Karpas-422 (cell line): ENCODE data around the gene RUSC2. TPM values are rescaled to one million over a fixed set of nuclear protein-coding genes. Genes with fewer than 3 reads are reported as not detected.
"Not testable (repeated sequence)": the region's sequence is repeated elsewhere in the genome, so short reads cannot be mapped to it uniquely, and the experiment has no call there.

ENCODE experiments used
- DNase-seq: peaks from one replicate; pipeline ENCODE4 v3.0.0-alpha.2; 2015
- H2AFZ ChIP-seq: fragments of 200-600 bp; sonication (generic); 2 replicates; pipeline ENCODE4 v1.6.1; 2014; ENCODE audit warnings: antibody characterized with exemption, low read length, mixed read lengths
- H3K27ac ChIP-seq: fragments of 200-600 bp; sonication (generic); 2 replicates; pipeline ENCODE4 v1.5.1; 2014; ENCODE audit warnings: mild to moderate bottlenecking, low read length, moderate library complexity
- H3K27me3 ChIP-seq: fragments of 200-600 bp; sonication (generic); 2 replicates; pipeline ENCODE4 v1.6.1; 2014; ENCODE audit warnings: low read length, mixed read lengths
- H3K36me3 ChIP-seq: fragments of 200-600 bp; sonication (generic); 2 replicates; pipeline ENCODE4 v1.6.1; 2014; ENCODE audit warnings: low read length, mixed read lengths; ENCODE audit not compliant: insufficient read depth
- H3K4me1 ChIP-seq: fragments of 200-600 bp; sonication (generic); 2 replicates; pipeline ENCODE4 v1.6.1; 2014; ENCODE audit warnings: mild to moderate bottlenecking, low read length, mixed read lengths
- H3K4me2 ChIP-seq: fragments of 200-600 bp; sonication (generic); 2 replicates; pipeline ENCODE4 v1.6.1; 2014; ENCODE audit warnings: low read length, low read depth, mild to moderate bottlenecking; ENCODE audit not compliant: poor library complexity, severe bottlenecking
- H3K4me3 ChIP-seq: fragments of 200-600 bp; sonication (generic); 2 replicates; pipeline ENCODE4 v1.5.1; 2014; ENCODE audit warnings: mild to moderate bottlenecking, antibody characterized with exemption, low read length, mixed read lengths
- H3K79me2 ChIP-seq: fragments of 200-600 bp; sonication (generic); 2 replicates; pipeline ENCODE4 v1.6.1; 2014; ENCODE audit warnings: mild to moderate bottlenecking, low read length, mixed read lengths
- H3K9ac ChIP-seq: fragments of 200-600 bp; sonication (generic); 2 replicates; pipeline ENCODE4 v1.6.0; 2014; ENCODE audit warnings: low read length
- H3K9me2 ChIP-seq: fragments of 200-600 bp; sonication (generic), shearing (Covaris generic); replicated peaks from 2 replicates; pipeline ENCODE4 v1.6.0; 2014; ENCODE audit warnings: mild to moderate bottlenecking, low read length, moderate library complexity; ENCODE audit not compliant: insufficient read depth
- H3K9me3 ChIP-seq: fragments of 300-700, 200-600 bp; sonication (generic); 2 replicates; pipeline ENCODE4 v1.6.1; 2014; ENCODE audit warnings: low read length, mixed read lengths
- H4K20me1 ChIP-seq: fragments of 200-600 bp; sonication (generic); 2 replicates; pipeline ENCODE4 v1.6.1; 2014; ENCODE audit warnings: mild to moderate bottlenecking, antibody characterized with exemption, low read length, low read depth; ENCODE audit not compliant: insufficient read depth
- total RNA-seq: library from RNA; depleted of rRNA; stranded (reverse); fragments of >200 nt; shearing (Covaris generic); gene quantifications from 2 replicates; pipeline ENCODE4 v1.2.3, GENCODE V29; 2014; ENCODE audit warnings: low replicate concordance

RUSC2 gene
- total RNA-seq, 1 experiment from 2014 or later = not detected

GRCh38 chr9:35470894-35471293 lies 19.0 kb upstream of the RUSC2 start:
- Histone ChIP-seq H3K36me3 (no peaks in the 10 kb centered on the region), H3K4me3 (no peak overlapping the region), H3K4me2 (no peak overlapping the region), H3K27ac (no peak overlapping the region), H3K79me2 (no peaks in the 10 kb centered on the region), H3K4me1 (no peaks in the 10 kb centered on the region), H3K27me3 (no peaks in the 10 kb centered on the region), H3K9ac (no peak overlapping the region), H2AFZ (no peak overlapping the region), H4K20me1 (no peaks in the 10 kb centered on the region), H3K9me2 (no peaks in the 10 kb centered on the region), H3K9me3 (no peaks in the 10 kb centered on the region)
- no peak for DNase-seq

GRCh38 chr9:35476596-35476995 lies 13.3 kb upstream of the RUSC2 start:
- Histone ChIP-seq H4K20me1 (no peaks in the 10 kb centered on the region), H3K79me2 (no peaks in the 10 kb centered on the region), H3K4me1 (no peaks in the 10 kb centered on the region), H3K4me2 (no peak overlapping the region), H2AFZ (no peak overlapping the region), H3K36me3 (no peaks in the 10 kb centered on the region), H3K9ac (no peak overlapping the region), H3K9me3 (no peaks in the 10 kb centered on the region), H3K27me3 (no peaks in the 10 kb centered on the region), H3K4me3 (no peak overlapping the region), H3K27ac (no peak overlapping the region), H3K9me2 (no peaks in the 10 kb centered on the region)
- DNase-seq = no peak

- H3K4me1 ChIP-seq, H3K27me3 ChIP-seq, H3K9ac ChIP-seq, H3K79me2 ChIP-seq, H3K9me3 ChIP-seq, H3K9me2 ChIP-seq, H3K4me2 ChIP-seq, H2AFZ ChIP-seq, H3K27ac ChIP-seq, H4K20me1 ChIP-seq, H3K36me3 ChIP-seq, H3K4me3 ChIP-seq: not testable (repeated sequence)
- DNase-seq = peak; percentile 82
Observed at GRCh38 chr9:35477211-35477855, 12.6 kb upstream of the RUSC2 start.

GRCh38 chr9:35478871-35479270 lies 11.0 kb upstream of the RUSC2 start:
- Histone ChIP-seq H3K79me2 (no peaks in the 10 kb centered on the region), H4K20me1 (no peaks in the 10 kb centered on the region), H3K9ac (no peak overlapping the region), H3K27ac (no peak overlapping the region), H3K4me2 (no peak overlapping the region), H2AFZ (no peak overlapping the region), H3K4me3 (no peak overlapping the region), H3K36me3 (no peaks in the 10 kb centered on the region), H3K9me2 (no peaks in the 10 kb centered on the region), H3K9me3 (no peaks in the 10 kb centered on the region), H3K4me1 (no peaks in the 10 kb centered on the region), H3K27me3 (no peaks in the 10 kb centered on the region)
- no peak for DNase-seq

- Histone ChIP-seq H2AFZ (no peak overlapping the region), H3K4me3 (no peak overlapping the region), H3K4me1 (no peaks in the 10 kb centered on the region), H3K27ac (no peak overlapping the region), H3K9me2 (no peaks in the 10 kb centered on the region), H3K27me3 (no peaks in the 10 kb centered on the region), H3K36me3 (no peaks in the 10 kb centered on the region), H3K79me2 (no peaks in the 10 kb centered on the region), H3K4me2 (no peak overlapping the region), H3K9me3 (no peaks in the 10 kb centered on the region), H3K9ac (no peak overlapping the region), H4K20me1 (no peaks in the 10 kb centered on the region)
- DNase-seq = peak; percentile 73
Observed at GRCh38 chr9:35481347-35481975, 8.4 kb upstream of the RUSC2 start.

GRCh38 chr9:35482071-35482470 lies 7.8 kb upstream of the RUSC2 start:
- Histone ChIP-seq H3K27ac (no peak overlapping the region), H3K9me3 (no peaks in the 10 kb centered on the region), H3K4me2 (no peak overlapping the region), H3K27me3 (no peaks in the 10 kb centered on the region), H3K4me1 (no peaks in the 10 kb centered on the region), H3K9me2 (no peaks in the 10 kb centered on the region), H4K20me1 (no peaks in the 10 kb centered on the region), H3K4me3 (no peak overlapping the region), H2AFZ (no peak overlapping the region), H3K79me2 (no peaks in the 10 kb centered on the region), H3K9ac (no peak overlapping the region), H3K36me3 (no peaks in the 10 kb centered on the region)
- DNase-seq = no peak

GRCh38 chr9:35484406-35484805 lies 5.5 kb upstream of the RUSC2 start:
- no peak overlapping the region for H3K27ac ChIP-seq
- no peaks in the 10 kb centered on the region for H3K9me2 ChIP-seq
- H3K4me3 ChIP-seq = no peak overlapping the region
- H3K79me2 ChIP-seq = no peaks in the 10 kb centered on the region
- no peaks in the 10 kb centered on the region for H3K27me3 ChIP-seq
- no peak overlapping the region for H3K4me2 ChIP-seq
- H2AFZ ChIP-seq = no peak overlapping the region
- no peaks in the 10 kb centered on the region for H3K4me1 ChIP-seq
- H3K36me3 ChIP-seq = no peaks in the 10 kb centered on the region
- H3K9ac ChIP-seq = no peak overlapping the region
- no peak for DNase-seq
- H4K20me1 ChIP-seq = no peaks in the 10 kb centered on the region
- no peaks in the 10 kb centered on the region for H3K9me3 ChIP-seq

GRCh38 chr9:35487081-35487480 lies 2.8 kb upstream of the RUSC2 start:
- Histone ChIP-seq H3K27me3 (no peaks in the 10 kb centered on the region), H4K20me1 (no peaks in the 10 kb centered on the region), H3K9ac (no peak overlapping the region), H3K79me2 (no peaks in the 10 kb centered on the region), H3K4me1 (no peaks in the 10 kb centered on the region), H3K4me3 (no peak overlapping the region), H3K9me3 (no peaks in the 10 kb centered on the region), H2AFZ (no peak overlapping the region), H3K27ac (no peak overlapping the region), H3K9me2 (no peaks in the 10 kb centered on the region), H3K4me2 (no peak overlapping the region), H3K36me3 (no peaks in the 10 kb centered on the region)
- no peak for DNase-seq
